Measurements from ENCODE around the gene MPO. TPM values are rescaled to one million over a fixed set of nuclear protein-coding genes. Genes with fewer than 3 reads are reported as not detected.

Gene MPO
- total and polyA plus RNA-seq, 2 of the 8 experiments (the other 6 are each of a cell fraction or from before 2014, with no cell fraction given) = 0.06 to 0.74 TPM

DNA sequence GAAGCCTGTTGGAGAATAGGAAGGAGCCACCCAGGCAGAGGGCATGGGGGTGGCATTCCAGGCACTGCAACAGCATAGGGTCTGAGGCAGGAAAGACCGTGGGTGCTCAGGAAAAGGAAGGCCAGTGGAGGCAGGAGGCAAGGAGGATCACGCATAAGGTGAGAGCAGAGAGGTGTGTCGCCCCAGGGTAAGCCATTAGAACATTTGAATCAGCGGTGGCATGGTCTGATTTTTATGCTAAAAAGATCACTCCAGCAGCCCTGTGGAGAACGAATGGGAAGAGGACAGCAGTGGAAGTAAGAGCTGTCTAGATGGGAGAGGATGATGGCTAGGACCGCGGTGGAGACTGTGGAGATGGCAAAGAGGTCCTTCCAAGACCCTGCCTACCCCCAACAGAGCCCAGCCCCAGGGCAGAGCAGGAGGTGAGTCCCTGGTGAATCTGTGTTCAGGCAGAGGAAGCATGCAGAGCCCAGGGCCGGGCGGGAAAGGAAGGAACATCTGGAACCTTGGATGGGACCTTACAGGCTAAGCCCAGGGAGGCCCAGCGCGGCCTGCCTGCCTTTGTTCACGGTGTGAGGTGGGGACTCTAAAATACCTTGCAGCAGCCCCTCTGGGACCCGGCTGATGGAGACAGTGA is 34.5 kb downstream of the MPO start (continued):
- TF ChIP-seq, protein P1, sequence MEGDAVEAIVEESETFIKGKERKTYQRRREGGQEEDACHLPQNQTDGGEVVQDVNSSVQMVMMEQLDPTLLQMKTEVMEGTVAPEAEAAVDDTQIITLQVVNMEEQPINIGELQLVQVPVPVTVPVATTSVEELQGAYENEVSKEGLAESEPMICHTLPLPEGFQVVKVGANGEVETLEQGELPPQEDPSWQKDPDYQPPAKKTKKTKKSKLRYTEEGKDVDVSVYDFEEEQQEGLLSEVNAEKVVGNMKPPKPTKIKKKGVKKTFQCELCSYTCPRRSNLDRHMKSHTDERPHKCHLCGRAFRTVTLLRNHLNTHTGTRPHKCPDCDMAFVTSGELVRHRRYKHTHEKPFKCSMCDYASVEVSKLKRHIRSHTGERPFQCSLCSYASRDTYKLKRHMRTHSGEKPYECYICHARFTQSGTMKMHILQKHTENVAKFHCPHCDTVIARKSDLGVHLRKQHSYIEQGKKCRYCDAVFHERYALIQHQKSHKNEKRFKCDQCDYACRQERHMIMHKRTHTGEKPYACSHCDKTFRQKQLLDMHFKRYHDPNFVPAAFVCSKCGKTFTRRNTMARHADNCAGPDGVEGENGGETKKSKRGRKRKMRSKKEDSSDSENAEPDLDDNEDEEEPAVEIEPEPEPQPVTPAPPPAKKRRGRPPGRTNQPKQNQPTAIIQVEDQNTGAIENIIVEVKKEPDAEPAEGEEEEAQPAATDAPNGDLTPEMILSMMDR (IDR thresholded peaks at IDR 0.05; ENCODE audit: control extremely low read depth in 1 of 3, insufficient read depth in 1 of 3, low read depth in 1 of 3, low read length in 3 of 3) = no peak
- TF ChIP-seq RNF2 (IDR thresholded peaks at IDR 0.05; ENCODE audit: borderline replicate concordance, low read depth, low read length, missing control alignments, poor library complexity, severe bottlenecking) = no peak
- no peak for TF ChIP-seq ASH2L (IDR thresholded peaks at IDR 0.05; ENCODE audit: low read length)
- TF ChIP-seq SP1 (IDR thresholded peaks at IDR 0.05; ENCODE audit: low read depth, low read length) = no peak
- TF ChIP-seq RBBP5 (IDR thresholded peaks at IDR 0.05; ENCODE audit: borderline replicate concordance, low read depth, low read length) = no peak
- no peak for TF ChIP-seq YY1 (IDR thresholded peaks at IDR 0.05; ENCODE audit: low read depth, low read length)
- no peak for TF ChIP-seq CHD2 (IDR thresholded peaks at IDR 0.05; ENCODE audit: low read length)
